Measurements from ENCODE around the gene BANK1.

Gene BANK1

DNA sequence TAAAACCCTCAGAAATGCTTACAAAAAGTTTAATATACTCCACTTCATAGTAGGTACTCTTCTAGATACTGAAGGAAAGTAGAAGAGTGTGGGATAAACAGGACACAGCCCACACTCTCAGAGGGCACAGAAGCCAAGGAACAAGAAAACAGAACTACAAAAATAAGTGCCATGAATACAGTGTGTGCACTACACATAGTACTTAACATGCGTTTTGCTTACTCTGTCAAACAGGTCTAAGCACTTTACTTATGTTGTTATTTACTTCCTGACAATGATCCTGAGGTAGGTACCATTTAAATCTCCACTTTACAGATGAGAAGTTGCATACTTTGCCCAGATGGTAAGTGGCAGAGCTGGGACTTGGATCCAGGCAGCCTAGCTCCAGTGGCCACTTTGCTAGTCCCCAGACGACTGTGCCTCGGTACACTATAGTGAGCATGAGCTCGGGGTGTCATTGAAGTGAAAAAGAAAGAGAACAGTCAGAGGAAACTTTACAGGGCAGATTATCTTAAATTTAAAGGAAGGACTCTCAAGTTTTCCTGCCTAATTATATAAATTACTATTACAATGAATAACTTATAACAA lies 120.3 kb downstream of the BANK1 start:
- no peak for DNase-seq
- Histone ChIP-seq H3K36me3 (no peaks in the 10 kb centered on the region), H3K4me3 (ENCODE audit: low read depth, low read length) (no peak overlapping the region), H3K27me3 (no peaks in the 10 kb centered on the region; the same call in 1 of the 2 replicates), H3K9me3 (no peaks in the 10 kb centered on the region), H3K4me1 (no peaks in the 10 kb centered on the region)
- TF ChIP-seq, protein P1, sequence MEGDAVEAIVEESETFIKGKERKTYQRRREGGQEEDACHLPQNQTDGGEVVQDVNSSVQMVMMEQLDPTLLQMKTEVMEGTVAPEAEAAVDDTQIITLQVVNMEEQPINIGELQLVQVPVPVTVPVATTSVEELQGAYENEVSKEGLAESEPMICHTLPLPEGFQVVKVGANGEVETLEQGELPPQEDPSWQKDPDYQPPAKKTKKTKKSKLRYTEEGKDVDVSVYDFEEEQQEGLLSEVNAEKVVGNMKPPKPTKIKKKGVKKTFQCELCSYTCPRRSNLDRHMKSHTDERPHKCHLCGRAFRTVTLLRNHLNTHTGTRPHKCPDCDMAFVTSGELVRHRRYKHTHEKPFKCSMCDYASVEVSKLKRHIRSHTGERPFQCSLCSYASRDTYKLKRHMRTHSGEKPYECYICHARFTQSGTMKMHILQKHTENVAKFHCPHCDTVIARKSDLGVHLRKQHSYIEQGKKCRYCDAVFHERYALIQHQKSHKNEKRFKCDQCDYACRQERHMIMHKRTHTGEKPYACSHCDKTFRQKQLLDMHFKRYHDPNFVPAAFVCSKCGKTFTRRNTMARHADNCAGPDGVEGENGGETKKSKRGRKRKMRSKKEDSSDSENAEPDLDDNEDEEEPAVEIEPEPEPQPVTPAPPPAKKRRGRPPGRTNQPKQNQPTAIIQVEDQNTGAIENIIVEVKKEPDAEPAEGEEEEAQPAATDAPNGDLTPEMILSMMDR (IDR thresholded peaks at IDR 0.05; ENCODE audit: low read depth, low read length), result no peak

DNA sequence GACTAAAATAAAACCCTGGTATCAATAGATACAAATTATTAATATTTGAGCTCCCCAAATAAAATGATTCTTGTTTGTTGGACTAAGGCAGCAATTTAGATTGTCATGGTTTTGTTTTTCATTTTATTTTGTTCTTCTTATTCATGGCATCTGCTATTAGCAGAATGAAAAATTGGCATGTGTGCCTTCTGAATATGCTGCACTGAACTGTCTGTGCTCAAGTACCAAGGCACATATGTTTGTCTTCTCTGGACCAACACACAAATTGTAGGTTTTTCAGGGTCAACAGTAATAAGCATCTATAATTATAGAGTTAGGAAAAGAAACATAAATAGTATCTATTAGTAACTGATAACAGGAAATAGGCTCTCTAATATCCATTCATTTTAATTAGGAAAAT lies 121.1 kb downstream of the BANK1 start:
- no peak for DNase-seq
- no peak overlapping the region for H3K4me3 ChIP-seq (ENCODE audit: low read depth, low read length)
- no peaks in the 10 kb centered on the region for H3K9me3 ChIP-seq
- TF ChIP-seq, protein P1 (IDR thresholded peaks at IDR 0.05; ENCODE audit: low read depth, low read length), result no peak
- H3K36me3 ChIP-seq, result no peaks in the 10 kb centered on the region
- H3K4me1 ChIP-seq, result no peaks in the 10 kb centered on the region
- no peaks in the 10 kb centered on the region; the same call in 1 of the 2 replicates for H3K27me3 ChIP-seq

DNA sequence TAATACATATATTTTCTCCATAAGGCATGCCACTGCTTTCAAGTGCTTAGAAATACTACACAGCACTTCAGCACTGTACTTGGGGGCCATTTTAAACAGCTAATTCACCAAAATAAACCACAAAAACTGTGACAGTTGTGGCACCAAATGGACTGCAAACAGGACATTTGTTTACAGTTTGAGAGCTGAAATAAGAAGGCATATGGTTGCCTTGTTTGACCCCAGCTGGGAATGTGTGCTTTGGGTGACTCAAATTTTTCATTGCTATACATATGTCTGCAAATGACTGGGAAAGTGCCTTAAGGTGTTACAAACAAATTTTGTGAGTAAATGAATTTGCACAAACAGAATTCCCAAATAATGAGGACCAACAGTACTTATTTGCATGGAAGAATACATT lies 124.2 kb downstream of the BANK1 start:
- Histone ChIP-seq H3K27me3 (no peaks in the 10 kb centered on the region; the same call in 1 of the 2 replicates), H3K36me3 (no peaks in the 10 kb centered on the region), H3K4me3 (ENCODE audit: low read depth, low read length) (no peak overlapping the region), H3K9me3 (no peaks in the 10 kb centered on the region), H3K4me1 (no peaks in the 10 kb centered on the region)
- TF ChIP-seq, protein P1 (IDR thresholded peaks at IDR 0.05; ENCODE audit: low read depth, low read length), result no peak
- DNase-seq, result no peak

DNA sequence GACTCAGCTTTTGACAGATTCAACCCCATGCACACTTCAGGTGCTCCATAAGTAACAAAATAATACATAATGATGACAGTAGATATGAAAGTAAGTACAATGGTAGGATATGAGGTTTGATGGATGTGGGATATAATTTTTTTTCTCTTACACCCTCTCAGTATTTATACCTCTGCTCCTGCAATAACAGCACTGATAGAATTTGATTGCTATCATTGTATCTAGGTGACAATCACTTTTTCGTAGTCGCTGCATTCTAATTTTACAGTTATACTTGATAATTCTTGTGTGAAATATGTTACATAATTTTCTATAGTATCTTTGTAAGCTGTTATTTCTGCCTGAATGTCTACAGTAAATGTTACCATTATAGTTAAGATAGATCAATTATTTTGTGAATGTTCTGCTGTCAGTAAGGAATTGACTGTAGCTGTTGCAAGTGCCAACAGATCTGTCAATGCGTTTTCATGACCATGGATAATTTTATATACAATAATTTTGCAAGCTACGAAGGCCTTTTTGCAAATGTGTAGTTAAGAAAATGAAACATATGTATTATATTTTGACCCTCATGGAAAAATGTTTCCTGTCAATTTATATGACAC lies 128.9 kb downstream of the BANK1 start:
- Histone ChIP-seq H3K4me1 (no peaks in the 10 kb centered on the region; the same call in 1 of the 2 replicates), H3K27me3 (no peaks in the 10 kb centered on the region), H3K4me3 (ENCODE audit: low read depth, low read length) (no peak overlapping the region), H3K9me3 (no peaks in the 10 kb centered on the region), H3K36me3 (no peaks in the 10 kb centered on the region)
- TF ChIP-seq, protein P1 (IDR thresholded peaks at IDR 0.05; ENCODE audit: low read depth, low read length), result no peak
- DNase-seq, result no peak

DNA sequence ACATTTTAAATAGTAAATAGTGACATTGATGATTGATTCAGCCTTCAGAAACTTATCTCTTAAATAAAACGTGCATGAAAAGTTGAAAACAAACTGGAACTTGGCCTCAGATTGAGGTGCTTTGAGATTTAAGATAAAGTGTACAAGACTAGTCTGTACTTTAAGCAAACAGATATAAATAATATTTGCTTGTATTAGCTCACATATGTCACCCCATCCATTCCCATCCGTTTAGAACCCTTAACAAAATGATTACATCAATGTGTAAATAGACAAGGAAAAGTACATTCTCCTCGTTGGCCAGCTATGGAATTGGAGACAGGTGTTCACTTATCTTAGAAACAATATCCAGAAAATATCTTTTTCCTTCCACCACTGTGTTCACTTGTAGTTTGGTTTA lies 130.8 kb downstream of the BANK1 start:
- Histone ChIP-seq H3K9me3 (no peaks in the 10 kb centered on the region), H3K4me3 (ENCODE audit: low read depth, low read length) (no peak overlapping the region), H3K4me1 (no peaks in the 10 kb centered on the region; the same call in 1 of the 2 replicates), H3K27me3 (no peaks in the 10 kb centered on the region), H3K36me3 (no peaks in the 10 kb centered on the region)
- TF ChIP-seq, protein P1 (IDR thresholded peaks at IDR 0.05; ENCODE audit: low read depth, low read length), result no peak
- no peak for DNase-seq

DNA sequence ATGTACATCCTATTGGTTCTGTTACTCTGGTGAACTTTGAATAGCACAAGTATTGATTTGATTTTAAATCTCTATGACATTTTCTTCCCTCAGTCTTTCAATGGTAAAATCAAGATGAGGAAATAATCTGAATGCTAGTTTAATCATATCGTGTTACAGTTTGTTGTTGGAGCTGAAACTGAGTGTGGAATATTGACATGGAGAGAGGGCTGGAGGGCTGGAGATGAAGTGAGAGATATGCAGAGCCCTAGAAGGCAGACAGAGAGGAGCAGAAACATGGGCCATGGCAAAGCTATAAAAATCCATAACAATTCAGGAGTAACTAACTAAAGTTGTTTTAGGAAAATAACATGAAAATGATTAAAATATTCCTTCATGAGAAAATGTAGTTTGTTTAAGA lies 141.1 kb downstream of the BANK1 start:
- Histone ChIP-seq H3K4me3 (ENCODE audit: low read depth, low read length) (no peak overlapping the region), H3K27me3 (no peaks in the 10 kb centered on the region), H3K36me3 (no peaks in the 10 kb centered on the region; the same call in 1 of the 2 replicates), H3K4me1 (peaks cover 12% of the 10 kb centered on the region), H3K9me3 (no peaks in the 10 kb centered on the region; the same call in 1 of the 2 replicates)
- TF ChIP-seq, protein P1 (IDR thresholded peaks at IDR 0.05; ENCODE audit: low read depth, low read length), result no peak
- DNase-seq, result peak; percentile 11
